HG03571 (cell line): ENCODE measurements around the gene NOM1.

Source experiments
- ATAC-seq: cut with Tn5 transposase; IDR thresholded peaks from one replicate; pipeline ENCODE4 v1.9.1; 2021; ENCODE audit not compliant: unreplicated experiment

The NOM1 gene

DNA sequence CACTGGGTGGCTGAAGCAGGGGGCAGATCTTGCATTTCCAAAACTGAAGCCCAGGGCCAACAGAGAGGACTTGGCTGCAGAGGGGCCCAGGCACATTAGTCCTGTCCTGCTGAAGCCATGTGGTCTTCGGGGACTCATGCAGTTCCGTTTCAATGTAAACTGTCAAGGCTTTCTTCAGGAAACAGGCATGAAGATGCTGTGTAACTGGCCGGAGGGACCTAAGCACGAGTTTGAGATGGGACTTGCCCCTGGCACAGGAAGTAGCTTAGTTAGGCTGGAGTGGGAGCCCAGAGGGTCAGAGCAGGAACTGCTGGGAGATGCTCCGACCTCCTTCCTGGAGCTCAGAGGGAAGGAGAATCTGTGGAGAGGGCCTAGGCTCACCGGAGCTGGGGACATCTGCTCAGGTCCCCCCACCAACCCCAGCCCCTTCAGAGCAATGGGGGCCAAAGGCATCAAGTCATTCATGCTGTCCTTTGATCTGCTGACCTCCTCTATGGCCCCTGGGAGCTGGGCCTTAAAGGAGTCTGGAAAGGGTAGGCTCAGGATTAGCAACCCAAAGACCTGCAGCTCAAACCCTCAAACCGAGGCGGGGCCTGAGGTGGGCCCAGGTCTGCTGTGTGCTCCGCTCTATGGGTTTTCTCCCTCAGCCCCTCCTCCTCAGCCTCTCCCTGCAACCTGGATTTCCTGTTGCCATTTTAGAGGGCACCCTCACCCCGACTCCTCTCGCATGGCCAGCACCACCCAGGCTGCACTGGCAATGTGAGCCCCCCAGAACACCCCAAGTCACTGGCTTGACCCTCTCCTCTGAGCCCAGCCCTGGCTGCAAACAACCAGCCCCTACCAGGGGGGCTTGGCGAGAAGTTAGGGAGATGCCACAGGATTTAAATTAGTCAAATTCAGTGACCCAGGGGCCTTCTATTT, 65.4 kb downstream of the NOM1 start:
- ATAC-seq, result no peak

DNA sequence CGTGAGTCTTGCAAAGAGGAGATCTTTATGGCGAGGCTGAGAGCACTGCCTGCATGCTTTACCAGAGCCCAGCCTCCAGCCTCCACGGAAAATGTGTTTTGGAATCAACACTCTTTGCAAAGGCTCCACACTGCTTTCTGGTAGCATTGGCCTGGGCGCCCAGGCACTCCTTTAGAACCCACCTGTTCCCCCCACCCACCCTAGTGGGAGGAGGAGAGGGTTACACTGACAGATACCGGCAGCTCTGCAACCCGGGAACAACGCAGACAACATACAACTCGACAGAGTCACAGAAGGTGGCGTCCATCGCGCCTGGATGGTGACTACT, 66.5 kb downstream of the NOM1 start:
- ATAC-seq, result no peak

GRCh38 chr7:157016352-157017041, 67.0 kb downstream of the NOM1 start:
- ATAC-seq, result peak; percentile 73

- peak; percentile 1 for ATAC-seq
These were observed 67.6 kb downstream of the NOM1 start for GRCh38 chr7:157017149-157017548.

GRCh38 chr7:157017603-157018327, 68.3 kb downstream of the NOM1 start:
- no peak for ATAC-seq

GRCh38 chr7:157018328-157018996, 69.0 kb downstream of the NOM1 start:
- ATAC-seq, result no peak

GRCh38 chr7:157018997-157019608, 69.6 kb downstream of the NOM1 start:
- no peak for ATAC-seq

GRCh38 chr7:157019718-157020451, 70.4 kb downstream of the NOM1 start:
- no peak for ATAC-seq

GRCh38 chr7:157020514-157021070, 71.1 kb downstream of the NOM1 start:
- no peak for ATAC-seq

DNA sequence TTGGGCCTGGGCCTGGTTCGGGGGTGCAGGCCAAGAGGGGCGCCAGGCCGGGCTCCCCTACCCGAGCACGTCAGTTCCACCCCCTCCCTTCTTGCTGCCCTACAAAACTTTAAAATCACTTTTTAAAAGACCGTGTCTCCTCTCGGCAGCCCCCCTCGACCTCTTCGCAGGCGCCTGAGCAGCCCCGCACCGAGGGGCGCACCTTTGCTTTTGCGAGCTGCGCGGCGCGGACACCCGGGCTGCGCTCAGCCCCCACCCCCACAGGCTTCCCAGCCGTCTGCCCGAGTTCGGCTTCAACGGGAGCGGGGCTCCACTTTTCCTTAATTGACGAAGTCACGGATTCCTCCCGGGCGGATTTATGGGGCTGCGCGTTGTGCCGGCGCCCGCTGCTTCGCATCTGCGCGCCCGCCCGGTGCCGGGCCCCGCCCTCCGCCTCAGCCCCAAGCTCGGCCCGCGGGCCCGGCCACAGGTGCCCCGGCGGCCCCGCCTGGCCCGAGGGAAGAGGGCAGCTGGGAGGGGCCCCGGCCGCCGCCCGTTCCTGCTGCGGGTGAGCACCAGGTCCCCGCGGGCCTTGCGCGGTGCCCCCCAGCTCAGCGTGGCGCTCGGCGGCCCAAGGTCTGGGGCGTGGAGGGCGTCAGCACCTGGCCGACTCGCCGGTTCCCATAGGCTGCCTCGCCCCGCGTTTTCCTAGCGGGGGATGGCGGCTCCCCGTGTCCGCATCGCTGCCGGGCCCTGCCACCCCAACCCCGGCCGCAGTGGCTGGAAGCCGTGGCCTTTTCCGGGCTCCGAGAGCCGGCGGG, 71.8 kb downstream of the NOM1 start:
- no peak for ATAC-seq

DNA sequence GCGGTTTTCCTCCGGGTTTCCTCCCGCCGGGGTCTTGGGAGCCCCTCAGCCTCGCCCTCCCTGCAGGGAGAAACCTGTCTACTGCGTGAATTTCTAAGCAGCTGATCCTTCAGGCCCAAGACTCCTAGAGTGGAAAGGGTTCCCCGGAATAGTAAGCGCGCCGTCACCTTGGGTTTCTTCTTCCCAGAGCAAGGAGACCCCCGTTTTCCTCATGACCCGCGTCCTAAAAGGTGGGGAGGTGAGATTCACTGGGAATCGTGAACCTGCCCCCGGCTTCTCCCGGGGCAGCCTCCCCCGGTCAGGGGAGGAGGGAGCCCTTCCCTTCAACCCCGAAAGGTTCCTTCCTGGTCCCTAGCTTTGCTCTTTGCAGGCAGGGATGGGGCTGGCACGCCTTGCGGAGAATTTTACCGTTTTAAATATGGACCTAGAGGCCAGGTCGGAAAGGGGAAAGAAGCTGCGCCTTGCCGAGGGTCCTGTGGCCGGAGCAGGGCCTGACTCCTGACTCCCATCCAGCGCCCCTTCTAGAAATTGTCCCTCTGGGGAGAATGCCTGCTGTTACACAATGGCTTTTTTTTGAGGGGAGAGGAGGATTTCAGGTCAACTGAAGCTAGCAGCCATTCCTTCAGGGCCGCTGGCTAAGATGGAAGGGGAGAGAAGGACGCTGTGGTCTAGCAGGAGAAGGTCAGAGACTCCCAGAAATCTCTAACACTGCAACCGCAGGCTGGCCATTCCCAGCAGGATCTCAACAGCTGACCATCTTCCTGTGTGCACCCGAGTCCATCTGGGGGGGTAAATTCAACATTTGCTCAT, 72.6 kb downstream of the NOM1 start:
- ATAC-seq, result no peak
